Fibroblast of pulmonary artery (primary cell): ENCODE results near the gene FAM120B.

Experiments
- DNase-seq: peaks from one replicate; pipeline ENCODE4 v3.0.0-alpha.2; 2010; ENCODE audit warnings: low read depth
- H3K4me3 ChIP-seq: replicated peaks from 2 replicates; pipeline ENCODE4 v1.5.1; 2011; ENCODE audit warnings: low read depth, mild to moderate bottlenecking, control low read depth, low read length, moderate library complexity
- CTCF ChIP-seq: IDR thresholded peaks from 2 replicates; pipeline ENCODE4 v1.5.1; 2011; ENCODE audit warnings: mild to moderate bottlenecking, control low read depth, low read length, inconsistent platforms; ENCODE audit errors: missing control alignments

Gene FAM120B

DNA sequence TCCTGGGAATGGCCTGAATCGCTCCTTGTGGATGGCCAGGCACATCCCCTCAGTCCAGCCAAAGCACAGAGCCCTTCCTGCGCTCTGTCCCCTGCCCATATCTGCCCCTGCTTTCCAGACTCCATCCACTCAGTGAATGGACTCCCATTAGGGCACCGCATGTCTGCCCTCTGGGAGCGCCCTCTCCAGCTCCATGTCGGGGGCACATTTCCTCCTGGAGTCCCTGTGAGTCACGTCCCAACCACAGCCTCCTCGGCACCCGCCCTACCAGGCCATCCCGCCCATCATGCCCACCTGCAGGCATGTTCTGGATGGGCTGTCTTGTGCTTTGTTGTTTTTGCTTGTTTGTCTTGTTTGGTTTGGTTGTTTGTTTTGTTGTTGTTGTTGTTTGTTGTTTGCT lies 149.8 kb downstream of the FAM120B start:
- DNase-seq = no peak
- H3K4me3 ChIP-seq = no peak overlapping the region
- TF ChIP-seq CTCF = no peak
